HCT116 (cell line): ENCODE results near the gene MAP2K1. TPM values are rescaled to one million over a fixed set of nuclear protein-coding genes. Genes with fewer than 3 reads are reported as not detected.

Experiments used
- ATAC-seq: fragments of 200-7000 bp; cut with Tn5 transposase; 2 replicates; pipeline ENCODE4 v1.9.1; 2020; ENCODE audit warnings: mild to moderate bottlenecking, moderate library complexity
- BruUV-seq: library from RNA; stranded (reverse); fragments of 400-500 nt; replicated peaks from 2 replicates; lab custom pipeline; 2021; lab: Mats Ljungman, UMichigan
- CTCF ChIA-PET: fragments of 300-600 bp; sonication (Branson Sonifier 250); formaldehyde crosslinking; loops from one replicate; lab custom pipeline; 2021; ENCODE audit warnings: antibody characterized with exemption; lab: Charles Lee
- POLR2A ChIA-PET: fragments of 300-600, 350-600 bp; sonication (Branson Sonifier 250); formaldehyde crosslinking; loops from one replicate; lab custom pipeline; 2021; ENCODE audit warnings: antibody characterized with exemption; lab: Charles Lee
- RAD21 ChIA-PET, 2 experiments: fragments of 300-600 bp; sonication (Branson Sonifier 250); formaldehyde crosslinking; loops; one replicate each; lab custom pipeline; 2023; ENCODE audit warnings: low total read pairs in 2 of 2; ENCODE audit not compliant: uncharacterized antibody in 2 of 2, unreplicated experiment in 2 of 2, low non-redundant PET in 1 of 2; lab: Charles Lee
- DNase-seq: peaks from one replicate; pipeline ENCODE4 v3.0.0-alpha.2; 2010; ENCODE audit warnings: low read depth, low spot score
- H2AFZ ChIP-seq: fragments of 200-600 bp; shearing (Covaris generic), sonication (generic); 2 replicates; pipeline ENCODE4 v1.6.1; 2017; ENCODE audit warnings: low read depth, mixed run types, mixed read lengths, antibody characterized with exemption, low read length; ENCODE audit not compliant: poor library complexity, severe bottlenecking
- H3K27ac ChIP-seq: 2 replicates; pipeline ENCODE4 v1.5.1; 2012; ENCODE audit warnings: low read depth, low read length
- H3K27me3 ChIP-seq: fragments of 200-600 bp; sonication (generic); 2 replicates; pipeline ENCODE4 v1.6.1; 2016; ENCODE audit warnings: mixed run types, low read length, mixed read lengths; ENCODE audit not compliant: insufficient read depth
- H3K36me3 ChIP-seq, 2 experiments: fragments of 200-500 bp in 1 of 2; fragments of 200-600 bp in 1 of 2; sonication (Bioruptor generic) in 1 of 2; sonication (generic) in 1 of 2; 2 replicates each; pipeline versions ENCODE4 v1.5.1 to v1.6.1; 2014 to 2016; ENCODE audit warnings: low read length in 2 of 2, inconsistent platforms in 1 of 2, mixed read lengths in 1 of 2, mixed run types in 1 of 2; ENCODE audit not compliant: insufficient read depth in 2 of 2, control insufficient read depth in 1 of 2
- H3K4me1 ChIP-seq, 2 experiments: fragments of 200-600 bp in 1 of 2; sonication (generic) in 1 of 2; 2 replicates each; pipeline versions ENCODE4 v1.5.1 to v1.6.1; 2012 to 2017; ENCODE audit warnings: low read length in 2 of 2, inconsistent platforms in 1 of 2, mild to moderate bottlenecking in 1 of 2, mixed read lengths in 1 of 2, mixed run types in 1 of 2, moderate library complexity in 1 of 2; ENCODE audit not compliant: insufficient read depth in 2 of 2, control insufficient read depth in 1 of 2
- H3K4me2 ChIP-seq: fragments of 200-600 bp; sonication (generic); 2 replicates; pipeline ENCODE4 v1.6.1; 2017; ENCODE audit warnings: mixed run types, low read length, mixed read lengths
- H3K4me3 ChIP-seq, 2 experiments: fragments of 200-600 bp in 1 of 2; sonication (generic) in 1 of 2; replicated peaks in 1 of 2; 2 replicates each; pipeline ENCODE4 v1.5.1; 2011 to 2016; ENCODE audit warnings: low read length in 2 of 2, control low read depth in 1 of 2, low read depth in 1 of 2, mild to moderate bottlenecking in 1 of 2, mixed read lengths in 1 of 2, mixed run types in 1 of 2
- H3K79me2 ChIP-seq: fragments of 200-600 bp; sonication (generic); 2 replicates; pipeline ENCODE4 v1.6.1; 2017; ENCODE audit warnings: mild to moderate bottlenecking, mixed run types, low read length, moderate library complexity, mixed read lengths; ENCODE audit not compliant: insufficient read depth
- H3K9ac ChIP-seq: fragments of 200-600 bp; sonication (generic); 2 replicates; pipeline ENCODE4 v1.6.1; 2016; ENCODE audit warnings: low read length, mixed read lengths
- H3K9me2 ChIP-seq: fragments of 200-600 bp; sonication (generic), shearing (Covaris generic); 2 replicates; pipeline ENCODE4 v1.6.1; 2017; ENCODE audit warnings: mixed run types, mild to moderate bottlenecking, moderate library complexity; ENCODE audit not compliant: insufficient read depth
- H3K9me3 ChIP-seq, 2 experiments: fragments of 200-500 bp in 1 of 2; fragments of 200-600 bp in 1 of 2; sonication (Bioruptor generic) in 1 of 2; sonication (generic) in 1 of 2; 2 replicates each; pipeline ENCODE4 v1.6.1; 2014 to 2017; ENCODE audit warnings: low read length in 2 of 2, mixed read lengths in 2 of 2, inconsistent platforms in 1 of 2, low read depth in 1 of 2, mild to moderate bottlenecking in 1 of 2, mixed run types in 1 of 2, moderate library complexity in 1 of 2; ENCODE audit not compliant: control insufficient read depth in 1 of 2, insufficient read depth in 1 of 2
- H4K20me1 ChIP-seq: fragments of 200-600 bp; sonication (generic), shearing (Covaris generic); 2 replicates; pipeline ENCODE4 v1.6.1; 2017; ENCODE audit warnings: mixed run types, mild to moderate bottlenecking, moderate library complexity; ENCODE audit not compliant: insufficient read depth
- CBX3 ChIP-seq: IDR thresholded peaks from 2 replicates; pipeline ENCODE4 v1.6.1; 2012; ENCODE audit warnings: low read depth
- CEBPB ChIP-seq: IDR thresholded peaks from 2 replicates; pipeline ENCODE4 v1.6.1; 2012; ENCODE audit warnings: low read depth
- ELF1 ChIP-seq: IDR thresholded peaks from 2 replicates; pipeline ENCODE4 v1.6.1; 2012; ENCODE audit warnings: low read depth, borderline replicate concordance
- EZH2 ChIP-seq: fragments of 200-600 bp; sonication (generic); IDR thresholded peaks from 2 replicates; pipeline ENCODE4 v1.6.1; 2017; ENCODE audit warnings: antibody characterized with exemption, mixed run types
- EZH2phosphoT487 ChIP-seq: fragments of 200-600 bp; IDR thresholded peaks from 2 replicates; pipeline ENCODE4 v1.6.1; 2018; ENCODE audit warnings: antibody characterized with exemption, borderline replicate concordance
- JUND ChIP-seq: IDR thresholded peaks from 2 replicates; pipeline ENCODE4 v1.6.1; 2012
- POLR2A ChIP-seq: IDR thresholded peaks from 2 replicates; pipeline ENCODE4 v1.7.0; 2011; ENCODE audit warnings: borderline replicate concordance; ENCODE audit not compliant: insufficient read depth, insufficient read length; ENCODE audit errors: extremely low read depth
- POLR2AphosphoS5 ChIP-seq: IDR thresholded peaks from 2 replicates; pipeline ENCODE4 v1.6.1; 2011; ENCODE audit warnings: mild to moderate bottlenecking, low read depth, low read length, moderate library complexity
- RAD21 ChIP-seq: IDR thresholded peaks from 2 replicates; pipeline ENCODE4 v1.6.1; 2012; ENCODE audit warnings: low read depth, mild to moderate bottlenecking
- SIN3A ChIP-seq: IDR thresholded peaks from 2 replicates; pipeline ENCODE4 v1.6.1; 2012; ENCODE audit warnings: low read depth
- SP1 ChIP-seq: IDR thresholded peaks from 2 replicates; pipeline ENCODE4 v1.6.1; 2012; ENCODE audit warnings: low read depth
- SRF ChIP-seq: IDR thresholded peaks from 2 replicates; pipeline ENCODE4 v1.6.1; 2012; ENCODE audit warnings: low read depth
- TCF7L2 ChIP-seq: IDR thresholded peaks from 2 replicates; pipeline ENCODE4 v1.7.0; 2011; ENCODE audit warnings: borderline replicate concordance, inconsistent platforms; ENCODE audit not compliant: insufficient read depth, insufficient read length; ENCODE audit errors: extremely low read depth
- YY1 ChIP-seq: IDR thresholded peaks from 2 replicates; pipeline ENCODE4 v1.6.1; 2011; ENCODE audit warnings: low read length, low read depth, moderate library complexity, mild to moderate bottlenecking; ENCODE audit not compliant: insufficient replicate concordance; ENCODE audit errors: extremely low read depth
- ZFX ChIP-seq: fragments of 450-650 bp; IDR thresholded peaks from 2 replicates; pipeline ENCODE4 v1.6.1; 2017
- ZNF274 ChIP-seq: fragments of 200-500 bp; sonication (Bioruptor generic); IDR thresholded peaks from 2 replicates; pipeline ENCODE4 v1.6.1; 2014; ENCODE audit warnings: mild to moderate bottlenecking, low read depth, low read length, inconsistent platforms
- intact Hi-C: fragments of 100-400 bp; cut with micrococcal nuclease; formaldehyde crosslinking; loops from 2 replicates; pipeline ENCODE4 v1.10.0; 2022
- total RNA-seq: library from RNA; stranded (reverse); gene quantifications from one replicate; pipeline ENCODE4 v1.2.1, GENCODE V29; 2021; ENCODE audit not compliant: unreplicated experiment
- TF ChIP-seq, protein P1 (sequence below): IDR thresholded peaks from 2 replicates; pipeline ENCODE4 v1.6.1; 2012
- TF ChIP-seq, protein P2 (sequence below), 3 experiments: fragments of 200-600 bp in 1 of 3; sonication (generic) in 1 of 3; IDR thresholded peaks in 2 of 3; conservative IDR thresholded peaks in 1 of 3; 2 replicates each; pipeline ENCODE4 v1.5.1; 2012 to 2017; ENCODE audit warnings: low read depth in 2 of 3, low read length in 2 of 3, antibody characterized with exemption in 1 of 3, borderline replicate concordance in 1 of 3, control low read depth in 1 of 3, mild to moderate bottlenecking in 1 of 3, mixed read lengths in 1 of 3, mixed run types in 1 of 3, moderate library complexity in 1 of 3; ENCODE audit not compliant: insufficient read depth in 1 of 3
- TF ChIP-seq, protein P3 (sequence below): IDR thresholded peaks from 2 replicates; pipeline ENCODE4 v1.6.1; 2012
- TF ChIP-seq, protein P4 (sequence below): IDR thresholded peaks from 2 replicates; pipeline ENCODE4 v1.6.1; 2012; ENCODE audit warnings: low read depth

The MAP2K1 gene
- total RNA-seq, 1 experiment from 2014 or later: 52.3 TPM

DNA sequence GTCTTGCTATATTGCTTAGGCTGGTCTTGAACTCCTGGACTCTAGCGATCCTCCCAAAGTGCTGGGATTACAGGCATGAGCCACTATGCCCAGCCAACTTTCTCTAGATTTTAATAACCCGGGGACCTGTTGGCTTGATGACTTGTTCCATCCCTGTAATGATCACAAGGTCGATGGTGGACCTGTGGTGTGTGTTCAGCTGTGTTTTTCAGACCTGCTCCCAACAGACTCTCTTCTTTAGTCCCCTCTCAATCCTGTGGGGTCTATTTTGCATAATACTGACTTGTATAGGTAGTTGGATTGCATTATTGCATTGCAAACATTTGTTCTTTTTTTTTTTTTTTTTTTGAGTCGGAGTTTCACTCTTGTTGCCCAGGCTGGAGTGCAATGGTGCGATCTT, 1.9 kb downstream of the MAP2K1 start:
- DNase-seq: no peak
- H3K4me3 ChIP-seq: peak overlapping the region; percentile 64 to 86; a peak in 3 of 4 replicates
- BruUV-seq: no TSS peak
- H3K27me3 ChIP-seq: no peaks in the 10 kb centered on the region
- no peak for ATAC-seq
- ChIA-PET RAD21 (no interaction called here), CTCF (interaction anchor here (3.7 kb wide), 1 partner anchor 109 kb away, joined by 27 read pairs; the partner anchor contains the start of gene SNAPC5), POLR2A (interaction anchor here (1.8 kb wide), 1 partner anchor 34 kb away, joined by 4 read pairs; no protein-coding TSS in a partner anchor)
- H3K4me2 ChIP-seq: peak overlapping the region; percentile 66
- no peaks in the 10 kb centered on the region for H3K9me2 ChIP-seq
- H3K9ac ChIP-seq: no peak overlapping the region; the same call in 1 of the 2 replicates
- peaks cover 5% of the 10 kb centered on the region; the same call in 1 of the 2 replicates for H4K20me1 ChIP-seq
- no peaks in the 10 kb centered on the region for H3K9me3 ChIP-seq
- H3K79me2 ChIP-seq: peaks cover 64% of the 10 kb centered on the region
- no peak overlapping the region for H2AFZ ChIP-seq
- no peak for TF ChIP-seq SRF
- TF ChIP-seq JUND: no peak
- TF ChIP-seq POLR2A: no peak
- TF ChIP-seq YY1: no peak
- TF ChIP-seq, protein P1, sequence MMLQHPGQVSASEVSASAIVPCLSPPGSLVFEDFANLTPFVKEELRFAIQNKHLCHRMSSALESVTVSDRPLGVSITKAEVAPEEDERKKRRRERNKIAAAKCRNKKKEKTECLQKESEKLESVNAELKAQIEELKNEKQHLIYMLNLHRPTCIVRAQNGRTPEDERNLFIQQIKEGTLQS: no peak
- TF ChIP-seq TCF7L2: no peak
- TF ChIP-seq, protein P2, sequence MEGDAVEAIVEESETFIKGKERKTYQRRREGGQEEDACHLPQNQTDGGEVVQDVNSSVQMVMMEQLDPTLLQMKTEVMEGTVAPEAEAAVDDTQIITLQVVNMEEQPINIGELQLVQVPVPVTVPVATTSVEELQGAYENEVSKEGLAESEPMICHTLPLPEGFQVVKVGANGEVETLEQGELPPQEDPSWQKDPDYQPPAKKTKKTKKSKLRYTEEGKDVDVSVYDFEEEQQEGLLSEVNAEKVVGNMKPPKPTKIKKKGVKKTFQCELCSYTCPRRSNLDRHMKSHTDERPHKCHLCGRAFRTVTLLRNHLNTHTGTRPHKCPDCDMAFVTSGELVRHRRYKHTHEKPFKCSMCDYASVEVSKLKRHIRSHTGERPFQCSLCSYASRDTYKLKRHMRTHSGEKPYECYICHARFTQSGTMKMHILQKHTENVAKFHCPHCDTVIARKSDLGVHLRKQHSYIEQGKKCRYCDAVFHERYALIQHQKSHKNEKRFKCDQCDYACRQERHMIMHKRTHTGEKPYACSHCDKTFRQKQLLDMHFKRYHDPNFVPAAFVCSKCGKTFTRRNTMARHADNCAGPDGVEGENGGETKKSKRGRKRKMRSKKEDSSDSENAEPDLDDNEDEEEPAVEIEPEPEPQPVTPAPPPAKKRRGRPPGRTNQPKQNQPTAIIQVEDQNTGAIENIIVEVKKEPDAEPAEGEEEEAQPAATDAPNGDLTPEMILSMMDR (IDR thresholded peaks at IDR 0.05 in 2 of 3, conservative IDR thresholded peaks at IDR 0.05 in 1 of 3; ENCODE audit: borderline replicate concordance in 1 of 3, insufficient read depth in 1 of 3, low read depth in 2 of 3, low read length in 2 of 3): no peak
- TF ChIP-seq CBX3: no peak
- no peak for TF ChIP-seq ZNF274
- TF ChIP-seq EZH2phosphoT487: no peak
- TF ChIP-seq, protein P3, sequence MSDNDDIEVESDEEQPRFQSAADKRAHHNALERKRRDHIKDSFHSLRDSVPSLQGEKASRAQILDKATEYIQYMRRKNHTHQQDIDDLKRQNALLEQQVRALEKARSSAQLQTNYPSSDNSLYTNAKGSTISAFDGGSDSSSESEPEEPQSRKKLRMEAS: no peak
- TF ChIP-seq SIN3A: no peak
- no peak for TF ChIP-seq RAD21
- no peak for TF ChIP-seq POLR2AphosphoS5
- TF ChIP-seq CEBPB: no peak
- no peak for TF ChIP-seq SP1
- TF ChIP-seq, protein P4, sequence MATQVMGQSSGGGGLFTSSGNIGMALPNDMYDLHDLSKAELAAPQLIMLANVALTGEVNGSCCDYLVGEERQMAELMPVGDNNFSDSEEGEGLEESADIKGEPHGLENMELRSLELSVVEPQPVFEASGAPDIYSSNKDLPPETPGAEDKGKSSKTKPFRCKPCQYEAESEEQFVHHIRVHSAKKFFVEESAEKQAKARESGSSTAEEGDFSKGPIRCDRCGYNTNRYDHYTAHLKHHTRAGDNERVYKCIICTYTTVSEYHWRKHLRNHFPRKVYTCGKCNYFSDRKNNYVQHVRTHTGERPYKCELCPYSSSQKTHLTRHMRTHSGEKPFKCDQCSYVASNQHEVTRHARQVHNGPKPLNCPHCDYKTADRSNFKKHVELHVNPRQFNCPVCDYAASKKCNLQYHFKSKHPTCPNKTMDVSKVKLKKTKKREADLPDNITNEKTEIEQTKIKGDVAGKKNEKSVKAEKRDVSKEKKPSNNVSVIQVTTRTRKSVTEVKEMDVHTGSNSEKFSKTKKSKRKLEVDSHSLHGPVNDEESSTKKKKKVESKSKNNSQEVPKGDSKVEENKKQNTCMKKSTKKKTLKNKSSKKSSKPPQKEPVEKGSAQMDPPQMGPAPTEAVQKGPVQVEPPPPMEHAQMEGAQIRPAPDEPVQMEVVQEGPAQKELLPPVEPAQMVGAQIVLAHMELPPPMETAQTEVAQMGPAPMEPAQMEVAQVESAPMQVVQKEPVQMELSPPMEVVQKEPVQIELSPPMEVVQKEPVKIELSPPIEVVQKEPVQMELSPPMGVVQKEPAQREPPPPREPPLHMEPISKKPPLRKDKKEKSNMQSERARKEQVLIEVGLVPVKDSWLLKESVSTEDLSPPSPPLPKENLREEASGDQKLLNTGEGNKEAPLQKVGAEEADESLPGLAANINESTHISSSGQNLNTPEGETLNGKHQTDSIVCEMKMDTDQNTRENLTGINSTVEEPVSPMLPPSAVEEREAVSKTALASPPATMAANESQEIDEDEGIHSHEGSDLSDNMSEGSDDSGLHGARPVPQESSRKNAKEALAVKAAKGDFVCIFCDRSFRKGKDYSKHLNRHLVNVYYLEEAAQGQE: no peak
- TF ChIP-seq EZH2: no peak
- no peak for TF ChIP-seq ELF1
- TF ChIP-seq ZFX: no peak
- intact Hi-C loops: no loop called here
- H3K27ac ChIP-seq: no peak overlapping the region
- 0 out of 4 replicates have a peak, but pooled peaks cover 0 to 2% of the 10 kb centered on the region in 2 experiments for H3K36me3 ChIP-seq
- peaks cover 4 to 28% of the 10 kb centered on the region in 2 experiments; a peak in 3 of 4 replicates for H3K4me1 ChIP-seq
